IMR-90 (cell line): ENCODE results near the gene TMC1. TPM values are rescaled to one million over a fixed set of nuclear protein-coding genes. Genes with fewer than 3 reads are reported as not detected.

Source experiments
- ATAC-seq: fragments of 200-7000 bp; cut with Tn5 transposase; 2 replicates; pipeline ENCODE4 v1.9.1; 2020; ENCODE audit warnings: low read depth, mild to moderate bottlenecking, moderate library complexity
- BruUV-seq: library from RNA; stranded (reverse); fragments of 400-500 nt; replicated peaks from 2 replicates; lab custom pipeline; 2021; lab: Mats Ljungman, UMichigan
- CTCF ChIA-PET: fragments of 300-600 bp; formaldehyde crosslinking; extraction: SDS; loops from one replicate; lab custom pipeline; 2021; ENCODE audit warnings: antibody characterized with exemption; lab: Yijun Ruan, JAX
- POLR2A ChIA-PET: fragments of 300-600 bp; sonication (Branson Sonifier 250); formaldehyde crosslinking; loops from one replicate; lab custom pipeline; 2022; ENCODE audit warnings: antibody characterized with exemption; ENCODE audit not compliant: unreplicated experiment; lab: Charles Lee
- DNase-seq: peaks from one replicate; pipeline ENCODE4 v3.0.0; 2013
- H2AFZ ChIP-seq: replicated peaks from 2 replicates; pipeline ENCODE3; 2013; ENCODE audit warnings: low read length, mild to moderate bottlenecking; ENCODE audit not compliant: poor library complexity
- H2AK5ac ChIP-seq: 2 replicates; pipeline ENCODE4 v1.6.1; 2013; ENCODE audit warnings: low read depth, low read length, inconsistent platforms
- H2AK9ac ChIP-seq: replicated peaks from 2 replicates; pipeline ENCODE3; 2013; ENCODE audit warnings: mild to moderate bottlenecking, low read depth, low read length, moderate library complexity; ENCODE audit not compliant: poor library complexity
- H2BK120ac ChIP-seq: 2 replicates; pipeline ENCODE4 v1.6.1; 2013; ENCODE audit warnings: low read depth, low read length, inconsistent platforms
- H2BK15ac ChIP-seq: 3 replicates; pipeline ENCODE4 v1.6.1; 2013; ENCODE audit warnings: low read depth, low read length, inconsistent platforms
- H2BK20ac ChIP-seq: 2 replicates; pipeline ENCODE4 v1.6.1; 2013; ENCODE audit warnings: low read depth, mild to moderate bottlenecking, inconsistent platforms, low read length, moderate library complexity
- H2BK5ac ChIP-seq: 2 replicates; pipeline ENCODE4 v1.6.1; 2013; ENCODE audit warnings: mild to moderate bottlenecking, low read depth, low read length, inconsistent platforms; ENCODE audit not compliant: poor library complexity, severe bottlenecking
- H3K14ac ChIP-seq: replicated peaks from 2 replicates; pipeline ENCODE4 v1.6.1; 2013; ENCODE audit warnings: low read depth, low read length, inconsistent platforms
- H3K18ac ChIP-seq: 2 replicates; pipeline ENCODE4 v1.6.1; 2013; ENCODE audit warnings: low read depth, low read length, control low read depth
- H3K23ac ChIP-seq: 2 replicates; pipeline ENCODE4 v1.6.1; 2013; ENCODE audit warnings: low read depth, low read length, inconsistent platforms
- H3K27ac ChIP-seq: 2 replicates; pipeline ENCODE4 v1.5.1; 2013; ENCODE audit warnings: mild to moderate bottlenecking, control low read depth, low read length; ENCODE audit not compliant: insufficient read depth
- H3K27me3 ChIP-seq: 2 replicates; pipeline ENCODE4 v1.6.1; 2013; ENCODE audit warnings: low read length; ENCODE audit not compliant: control insufficient read depth, insufficient read depth
- H3K36me3 ChIP-seq: 2 replicates; pipeline ENCODE4 v1.6.1; 2013; ENCODE audit warnings: low read length, mixed read lengths; ENCODE audit not compliant: control insufficient read depth, insufficient read depth
- H3K4ac ChIP-seq: 2 replicates; pipeline ENCODE4 v1.6.1; 2013; ENCODE audit warnings: low read depth, low read length, inconsistent platforms
- H3K4me1 ChIP-seq: 2 replicates; pipeline ENCODE4 v1.6.1; 2013; ENCODE audit warnings: low read length, mixed read lengths; ENCODE audit not compliant: control insufficient read depth, insufficient read depth
- H3K4me2 ChIP-seq: 2 replicates; pipeline ENCODE4 v1.6.1; 2013; ENCODE audit warnings: low read depth, mild to moderate bottlenecking, control low read depth, low read length, moderate library complexity
- H3K4me3 ChIP-seq: 2 replicates; pipeline ENCODE4 v1.5.1; 2013; ENCODE audit warnings: low read depth, mild to moderate bottlenecking, control low read depth, low read length, moderate library complexity; ENCODE audit not compliant: insufficient read depth
- H3K56ac ChIP-seq: 2 replicates; pipeline ENCODE4 v1.6.1; 2013; ENCODE audit warnings: low read length, inconsistent platforms; ENCODE audit not compliant: insufficient read depth; ENCODE audit errors: extremely low read depth
- H3K79me1 ChIP-seq, 2 experiments: 2 replicates each; pipeline ENCODE4 v1.6.1; 2013; ENCODE audit warnings: low read length in 2 of 2, inconsistent platforms in 1 of 2, low read depth in 1 of 2
- H3K9ac ChIP-seq: 2 replicates; pipeline ENCODE4 v1.6.1; 2013; ENCODE audit warnings: low read depth, low read length, control low read depth
- H3K9me1 ChIP-seq: 2 replicates; pipeline ENCODE4 v1.6.1; 2013; ENCODE audit warnings: low read length, inconsistent platforms; ENCODE audit not compliant: insufficient read depth
- H3K9me3 ChIP-seq: 2 replicates; pipeline ENCODE4 v1.6.1; 2013; ENCODE audit warnings: low read length; ENCODE audit not compliant: control insufficient read depth, insufficient read depth
- H4K20me1 ChIP-seq: 2 replicates; pipeline ENCODE4 v1.6.1; 2013; ENCODE audit warnings: low read length, inconsistent platforms; ENCODE audit not compliant: insufficient read depth
- H4K5ac ChIP-seq: 2 replicates; pipeline ENCODE4 v1.6.1; 2013; ENCODE audit warnings: mild to moderate bottlenecking, low read depth, low read length, control low read depth
- H4K8ac ChIP-seq, 2 experiments: 2 replicates each; pipeline ENCODE4 v1.6.1; 2013; ENCODE audit warnings: low read depth in 2 of 2, low read length in 2 of 2, control low read depth in 1 of 2, inconsistent platforms in 1 of 2
- H4K91ac ChIP-seq: 2 replicates; pipeline ENCODE4 v1.6.1; 2013; ENCODE audit warnings: low read depth, low read length, inconsistent platforms; ENCODE audit not compliant: insufficient read depth
- CEBPB ChIP-seq: IDR thresholded peaks from 2 replicates; pipeline ENCODE4 v1.6.1; 2012; ENCODE audit warnings: low read depth, low read length, improper control_type of control experiment
- FOS ChIP-seq: fragments of 150-350 bp; IDR thresholded peaks from 2 replicates; pipeline ENCODE4 v1.6.1; 2016; ENCODE audit warnings: low read depth, low read length
- MAFK ChIP-seq: IDR thresholded peaks from 2 replicates; pipeline ENCODE4 v1.6.1; 2012; ENCODE audit warnings: low read depth, low read length, improper control_type of control experiment
- WGBS, 2 experiments: methylation state at CpG; one replicate each; pipeline versions ENCODE4 v1.1.5 to v1.1.7; 2013; ENCODE audit warnings: missing lambda C conversion rate in 2 of 2; ENCODE audit not compliant: insufficient read length in 1 of 2; ENCODE audit errors: extremely low coverage in 2 of 2; 5-methylcytosine and 5-hydroxymethylcytosine counted together
- dilution Hi-C: fragments of 300-500 bp; cut with HindIII; formaldehyde crosslinking; loops from one replicate; pipeline ENCODE4 v1.14.3; 2018; ENCODE audit warnings: low sequenced_read_pairs; ENCODE audit not compliant: unreplicated experiment
- in situ Hi-C: fragments of 300-500 bp; cut with MboI; formaldehyde crosslinking; loops from 3 replicates; pipeline ENCODE4 v1.14.3; 2019; ENCODE audit warnings: low sequenced_read_pairs, inconsistent platforms, mixed read lengths
- intact Hi-C: fragments of 100-400 bp; cut with micrococcal nuclease; formaldehyde crosslinking; loops from 2 replicates; pipeline ENCODE4 v1.10.0; 2022
- polyA plus RNA-seq, 3 experiments: library from polyadenylated mRNA; depleted of rRNA; stranded (reverse); fragments of >200 nt; gene quantifications; 2 replicates each; pipeline ENCODE4 v1.2.3, GENCODE V29; 2012; ENCODE audit warnings: low replicate concordance in 1 of 3
- total RNA-seq: library from RNA; depleted of rRNA; stranded (reverse); fragments of >200 nt; gene quantifications from 2 replicates; pipeline ENCODE4 v1.2.3, GENCODE V29; 2012
- TF ChIP-seq, protein P1 (sequence below): fragments of 150-350 bp; IDR thresholded peaks from 2 replicates; pipeline ENCODE4 v1.6.1; 2017; ENCODE audit warnings: mild to moderate bottlenecking, antibody characterized with exemption, low read length, low read depth

The TMC1 gene
- total and polyA plus RNA-seq, 2 of the 4 experiments (the other 2 are of a cell fraction): not detected

DNA sequence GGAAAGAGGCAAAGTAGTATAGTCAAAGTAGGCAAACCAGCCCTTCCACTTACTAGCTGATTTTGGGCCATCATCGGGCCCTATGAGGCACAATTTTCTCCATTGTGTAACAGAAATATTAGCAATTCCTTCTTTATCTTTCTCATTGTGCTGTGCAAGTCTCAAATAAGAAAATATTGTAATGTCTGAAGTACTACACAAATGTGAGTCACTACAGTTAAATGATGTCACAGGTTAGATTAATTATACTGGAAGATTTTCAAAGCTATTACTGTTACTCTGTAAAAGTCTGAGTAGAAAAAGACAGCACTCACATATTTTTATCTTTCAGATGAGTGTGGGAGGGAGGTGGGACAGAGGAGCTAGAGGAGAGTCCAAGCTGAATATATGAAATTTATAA lies 12.4 kb upstream of the TMC1 start:
- peak; percentile 74 for ATAC-seq
- intact Hi-C loops: no loop called here
- CTCF ChIA-PET: no interaction called here

More for the DNA sequence above, 12.4 kb upstream of the TMC1 start:
- Histone ChIP-seq H3K27ac (no peak overlapping the region), H3K23ac (no peak overlapping the region), H2BK20ac (no peak overlapping the region), H3K36me3 (no peaks in the 10 kb centered on the region), H3K56ac (no peak overlapping the region), H3K4me3 (no peak overlapping the region), H3K9me3 (no peaks in the 10 kb centered on the region), H4K91ac (no peak overlapping the region), H2BK120ac (no peak overlapping the region), H3K9me1 (no peaks in the 10 kb centered on the region), H2BK5ac (peak overlapping the region; percentile 25), H2BK15ac (no peak overlapping the region), H3K9ac (no peak overlapping the region), H2AFZ (no peak overlapping the region), H4K5ac (no peak overlapping the region; the same call in 1 of the 2 replicates), H3K4me1 (peaks cover 1% of the 10 kb centered on the region; the same call in 1 of the 2 replicates), H3K4ac (no peak overlapping the region), H3K14ac (no peak overlapping the region), H3K27me3 (no peaks in the 10 kb centered on the region), H3K18ac (peak overlapping the region; percentile 35; the same call in 1 of the 2 replicates), H2AK9ac (no peak overlapping the region), H4K8ac (no peak overlapping the region), H2AK5ac (no peak overlapping the region), H3K79me1 (no peaks in the 10 kb centered on the region), H4K20me1 (no peaks in the 10 kb centered on the region), H3K4me2 (no peak overlapping the region)
- WGBS, 2 experiments: no CpG with 5 or more reads among the region's 1 CpG
- dilution Hi-C loops: no loop called here
- in situ Hi-C loops: no loop called here
- peak; percentile 74 for DNase-seq
- no TSS peak for BruUV-seq
- TF ChIP-seq MAFK: no peak
- peak; percentile 53 for TF ChIP-seq CEBPB
- TF ChIP-seq, protein P1, sequence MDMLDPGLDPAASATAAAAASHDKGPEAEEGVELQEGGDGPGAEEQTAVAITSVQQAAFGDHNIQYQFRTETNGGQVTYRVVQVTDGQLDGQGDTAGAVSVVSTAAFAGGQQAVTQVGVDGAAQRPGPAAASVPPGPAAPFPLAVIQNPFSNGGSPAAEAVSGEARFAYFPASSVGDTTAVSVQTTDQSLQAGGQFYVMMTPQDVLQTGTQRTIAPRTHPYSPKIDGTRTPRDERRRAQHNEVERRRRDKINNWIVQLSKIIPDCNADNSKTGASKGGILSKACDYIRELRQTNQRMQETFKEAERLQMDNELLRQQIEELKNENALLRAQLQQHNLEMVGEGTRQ: no peak
- TF ChIP-seq FOS: peak; percentile 49; the same call in 1 of the 2 replicates
- POLR2A ChIA-PET: no interaction called here
